C4-2B (cell line): ENCODE data around the gene SLC8B1.

Experiments used
- CTCF ChIP-seq: fragments of 450-650 bp; conservative IDR thresholded peaks from 2 replicates; pipeline ENCODE4 v1.5.1; 2017; ENCODE audit warnings: mild to moderate bottlenecking
- ZFX ChIP-seq: fragments of 450-650 bp; IDR thresholded peaks from 2 replicates; pipeline ENCODE4 v1.6.1; 2017

GRCh38 chr12:113302466-113302865 lies 32.4 kb downstream of the SLC8B1 start:
- TF ChIP-seq CTCF (no peak), ZFX (no peak)
